Upper lobe of left lung (tissue), 4 donors: Measurements from ENCODE around the gene EIF4G2.

ENCODE experiments used
- POLR2AphosphoS5 ChIP-seq, 2 donors: sonication (generic); formaldehyde crosslinking; IDR thresholded peaks; one replicate each; pipeline ENCODE4 v1.5.1; 2017; ENCODE audit warnings: antibody characterized with exemption in 2 of 2
- TF ChIP-seq, protein P1 (sequence below), 6 experiments: fragments of 450-650 bp in 4 of 6; fragments of 200-600 bp in 2 of 6; sonication (generic) in 2 of 6; IDR thresholded peaks; one replicate each; pipeline ENCODE4 v1.5.1; 2016 to 2019; ENCODE audit warnings: antibody characterized with exemption in 6 of 6

DNA sequence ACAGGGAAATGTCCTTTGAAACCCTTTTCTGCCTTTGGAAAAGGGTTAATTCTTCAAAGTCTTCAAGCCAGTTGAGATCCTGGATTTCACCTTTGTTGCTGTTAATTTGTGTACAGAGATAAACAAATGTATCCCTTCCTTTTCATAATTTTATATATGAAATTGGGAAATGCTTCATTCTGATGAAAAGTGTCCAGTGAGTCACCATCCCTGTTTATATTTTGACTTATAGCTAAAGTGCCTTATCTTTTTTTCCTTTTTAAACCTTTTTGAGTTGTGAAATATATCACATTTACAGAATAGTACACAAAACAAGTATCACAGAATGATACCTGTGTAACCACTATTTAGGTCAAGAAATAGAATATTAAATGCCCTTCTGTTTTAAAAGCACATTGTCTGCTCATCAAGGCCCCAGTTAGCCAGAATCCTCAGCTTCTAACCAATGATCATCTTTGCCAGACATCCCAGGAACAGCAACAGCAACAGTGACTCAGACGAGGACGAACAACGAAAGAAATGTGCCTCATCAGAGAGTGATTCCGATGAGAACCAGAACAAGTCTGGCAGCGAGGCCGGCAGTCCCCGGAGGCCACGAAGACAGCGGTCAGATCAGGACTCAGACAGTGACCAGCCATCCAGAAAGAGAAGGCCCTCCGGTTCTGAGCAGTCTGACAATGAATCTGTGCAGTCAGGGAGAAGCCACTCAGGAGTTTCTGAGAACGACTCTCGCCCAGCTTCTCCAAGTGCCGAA lies 30.3 kb downstream of the EIF4G2 start:
- TF ChIP-seq, protein P1, sequence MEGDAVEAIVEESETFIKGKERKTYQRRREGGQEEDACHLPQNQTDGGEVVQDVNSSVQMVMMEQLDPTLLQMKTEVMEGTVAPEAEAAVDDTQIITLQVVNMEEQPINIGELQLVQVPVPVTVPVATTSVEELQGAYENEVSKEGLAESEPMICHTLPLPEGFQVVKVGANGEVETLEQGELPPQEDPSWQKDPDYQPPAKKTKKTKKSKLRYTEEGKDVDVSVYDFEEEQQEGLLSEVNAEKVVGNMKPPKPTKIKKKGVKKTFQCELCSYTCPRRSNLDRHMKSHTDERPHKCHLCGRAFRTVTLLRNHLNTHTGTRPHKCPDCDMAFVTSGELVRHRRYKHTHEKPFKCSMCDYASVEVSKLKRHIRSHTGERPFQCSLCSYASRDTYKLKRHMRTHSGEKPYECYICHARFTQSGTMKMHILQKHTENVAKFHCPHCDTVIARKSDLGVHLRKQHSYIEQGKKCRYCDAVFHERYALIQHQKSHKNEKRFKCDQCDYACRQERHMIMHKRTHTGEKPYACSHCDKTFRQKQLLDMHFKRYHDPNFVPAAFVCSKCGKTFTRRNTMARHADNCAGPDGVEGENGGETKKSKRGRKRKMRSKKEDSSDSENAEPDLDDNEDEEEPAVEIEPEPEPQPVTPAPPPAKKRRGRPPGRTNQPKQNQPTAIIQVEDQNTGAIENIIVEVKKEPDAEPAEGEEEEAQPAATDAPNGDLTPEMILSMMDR (IDR thresholded peaks at IDR 0.05) = no peak
- TF ChIP-seq POLR2AphosphoS5 (IDR thresholded peaks at IDR 0.05) = no peak
